SK-N-SH (cell line): ENCODE results near the gene SEC14L5. TPM values are rescaled to one million over a fixed set of nuclear protein-coding genes. Genes with fewer than 3 reads are reported as not detected.

Experiments used
- CTCF ChIA-PET: fragments of 300-600, 350-600 bp; formaldehyde crosslinking; extraction: SDS; loops from one replicate; lab custom pipeline; 2021; lab: Yijun Ruan, JAX
- POLR2A ChIA-PET: fragments of 350-600 bp; sonication (Branson Sonifier 250); formaldehyde crosslinking; extraction: SDS; loops from one replicate; lab custom pipeline; 2020; ENCODE audit warnings: antibody characterized with exemption, inconsistent platforms; lab: Yijun Ruan, JAX
- DNase-seq: peaks from one replicate; pipeline ENCODE4 v3.0.0; 2012
- H2AFZ ChIP-seq: fragments of 200-600 bp; sonication (generic); 2 replicates; pipeline ENCODE4 v1.8.1; 2016; ENCODE audit warnings: antibody characterized with exemption, mild to moderate bottlenecking, low read depth
- H3F3A ChIP-seq: fragments of 200-600 bp; sonication (generic); replicated peaks from 2 replicates; pipeline ENCODE3; 2016; ENCODE audit warnings: antibody characterized with exemption, mild to moderate bottlenecking; ENCODE audit not compliant: insufficient read depth
- H3K27ac ChIP-seq, 2 experiments: fragments of 200-500 bp in 1 of 2; fragments of 200-600 bp in 1 of 2; sonication (Bioruptor generic) in 1 of 2; sonication (generic), shearing (Covaris generic) in 1 of 2; 2 replicates each; pipeline versions ENCODE4 v1.5.1 to v1.6.1; 2014 to 2016; ENCODE audit warnings: low read depth in 2 of 2, inconsistent platforms in 1 of 2, low read length in 1 of 2, mild to moderate bottlenecking in 1 of 2, mixed read lengths in 1 of 2
- H3K27me3 ChIP-seq: fragments of 200-600 bp; sonication (generic), shearing (Covaris generic); 2 replicates; pipeline ENCODE4 v1.6.1; 2016; ENCODE audit warnings: mixed run types; ENCODE audit not compliant: insufficient read depth
- H3K36me3 ChIP-seq, 2 experiments: fragments of 200-500 bp in 1 of 2; fragments of 200-600 bp in 1 of 2; sonication (Bioruptor generic) in 1 of 2; sonication (generic) in 1 of 2; replicated peaks in 1 of 2; 2 replicates each; pipeline versions ENCODE3 to v1.5.1; 2014 to 2016; ENCODE audit warnings: low read length in 1 of 2, mild to moderate bottlenecking in 1 of 2; ENCODE audit not compliant: insufficient read depth in 2 of 2, control insufficient read depth in 1 of 2
- H3K4me1 ChIP-seq, 2 experiments: fragments of 200-500 bp in 1 of 2; fragments of 200-600 bp in 1 of 2; sonication (Bioruptor generic) in 1 of 2; sonication (generic), shearing (Covaris generic) in 1 of 2; 2 replicates each; pipeline versions ENCODE4 v1.5.1 to v1.6.1; 2014 to 2016; ENCODE audit warnings: low read depth in 1 of 2, low read length in 1 of 2, mixed run types in 1 of 2; ENCODE audit not compliant: insufficient read depth in 2 of 2, control insufficient read depth in 1 of 2
- H3K4me2 ChIP-seq: fragments of 200-600 bp; sonication (generic), shearing (Covaris generic); 2 replicates; pipeline ENCODE4 v1.6.1; 2017; ENCODE audit warnings: mixed run types
- H3K4me3 ChIP-seq, 2 experiments: fragments of 200-500 bp in 1 of 2; fragments of 200-600 bp in 1 of 2; sonication (Bioruptor generic) in 1 of 2; sonication (generic), shearing (Covaris generic) in 1 of 2; 2 replicates each; pipeline versions ENCODE4 v1.5.1 to v1.8.1; 2014 to 2016; ENCODE audit warnings: low read depth in 2 of 2, inconsistent platforms in 1 of 2, low read length in 1 of 2, mild to moderate bottlenecking in 1 of 2, mixed read lengths in 1 of 2, moderate library complexity in 1 of 2
- H3K79me2 ChIP-seq: fragments of 200-600 bp; sonication (generic); 2 replicates; pipeline ENCODE4 v1.8.1; 2017; ENCODE audit warnings: mild to moderate bottlenecking; ENCODE audit not compliant: insufficient read depth
- H3K9ac ChIP-seq: fragments of 200-600 bp; sonication (generic); 2 replicates; pipeline ENCODE4 v1.6.1; 2017; ENCODE audit warnings: mixed run types
- H3K9me2 ChIP-seq: fragments of 200-600 bp; sonication (generic); 2 replicates; pipeline ENCODE4 v1.6.1; 2017; ENCODE audit warnings: mixed run types
- H3K9me3 ChIP-seq: fragments of 200-600 bp; sonication (generic); 2 replicates; pipeline ENCODE4 v1.6.1; 2017; ENCODE audit warnings: mixed run types, mild to moderate bottlenecking, moderate library complexity
- H4K20me1 ChIP-seq: fragments of 200-600 bp; sonication (generic); 2 replicates; pipeline ENCODE4 v1.6.1; 2017; ENCODE audit warnings: mild to moderate bottlenecking, mixed run types; ENCODE audit not compliant: insufficient read depth
- CTCF ChIP-seq: fragments of 200-600 bp; sonication (generic); IDR thresholded peaks from 2 replicates; pipeline ENCODE4 v1.6.1; 2017; ENCODE audit warnings: antibody characterized with exemption, mild to moderate bottlenecking, moderate library complexity
- ELF1 ChIP-seq: IDR thresholded peaks from 2 replicates; pipeline ENCODE4 v1.4.0; 2012
- GATA2 ChIP-seq: sonication (generic); formaldehyde crosslinking; IDR thresholded peaks from 2 replicates; pipeline ENCODE4 v1.5.0; 2020; ENCODE audit warnings: mild to moderate bottlenecking, missing genetic modification reagents
- JUND ChIP-seq: IDR thresholded peaks from 2 replicates; pipeline ENCODE4 v1.4.0; 2012
- MXI1 ChIP-seq: IDR thresholded peaks from 2 replicates; pipeline ENCODE4 v1.6.1; 2012; ENCODE audit warnings: mild to moderate bottlenecking, low read depth, low read length, improper control_type of control experiment
- NFIC ChIP-seq: IDR thresholded peaks from 2 replicates; pipeline ENCODE4 v1.4.0; 2012; ENCODE audit warnings: borderline replicate concordance
- NRF1 ChIP-seq: IDR thresholded peaks from 2 replicates; pipeline ENCODE4 v1.6.1; 2012; ENCODE audit warnings: low read depth, mild to moderate bottlenecking, low read length
- RCOR1 ChIP-seq: fragments of 150-350 bp; IDR thresholded peaks from 2 replicates; pipeline ENCODE4 v1.6.1; 2017; ENCODE audit warnings: antibody characterized with exemption, low read length
- REST ChIP-seq: IDR thresholded peaks from 2 replicates; pipeline ENCODE4 v1.6.1; 2012; ENCODE audit warnings: mild to moderate bottlenecking, low read depth, low read length, moderate library complexity
- SIN3A ChIP-seq: IDR thresholded peaks from 2 replicates; pipeline ENCODE4 v1.6.1; 2012; ENCODE audit warnings: low read depth, mild to moderate bottlenecking, low read length, moderate library complexity, borderline replicate concordance
- TCF12 ChIP-seq: IDR thresholded peaks from 2 replicates; pipeline ENCODE4 v1.4.0; 2012
- TEAD4 ChIP-seq: IDR thresholded peaks from 2 replicates; pipeline ENCODE4 v1.4.0; 2012; ENCODE audit warnings: mild to moderate bottlenecking, borderline replicate concordance; ENCODE audit not compliant: insufficient read depth
- USF1 ChIP-seq: IDR thresholded peaks from 2 replicates; pipeline ENCODE4 v1.4.0; 2012; ENCODE audit warnings: low read depth, borderline replicate concordance
- WGBS: methylation state at CpG from one replicate; pipeline ENCODE4 v1.1.6; 2017; ENCODE audit warnings: low lambda C conversion rate; 5-methylcytosine and 5-hydroxymethylcytosine counted together
- polyA plus RNA-seq, 3 experiments: library from polyadenylated mRNA; depleted of rRNA; stranded (reverse); fragments of >200 nt; gene quantifications; 2 replicates each; pipeline ENCODE4 v1.2.3, GENCODE V29; 2012
- TF ChIP-seq, protein P1 (sequence below): IDR thresholded peaks from 2 replicates; pipeline ENCODE4 v1.4.0; 2012; ENCODE audit warnings: low read depth, borderline replicate concordance

The SEC14L5 gene
- polyA plus RNA-seq, 1 of the 3 experiments (the other 2 are of a cell fraction) = 0.08 TPM

DNA sequence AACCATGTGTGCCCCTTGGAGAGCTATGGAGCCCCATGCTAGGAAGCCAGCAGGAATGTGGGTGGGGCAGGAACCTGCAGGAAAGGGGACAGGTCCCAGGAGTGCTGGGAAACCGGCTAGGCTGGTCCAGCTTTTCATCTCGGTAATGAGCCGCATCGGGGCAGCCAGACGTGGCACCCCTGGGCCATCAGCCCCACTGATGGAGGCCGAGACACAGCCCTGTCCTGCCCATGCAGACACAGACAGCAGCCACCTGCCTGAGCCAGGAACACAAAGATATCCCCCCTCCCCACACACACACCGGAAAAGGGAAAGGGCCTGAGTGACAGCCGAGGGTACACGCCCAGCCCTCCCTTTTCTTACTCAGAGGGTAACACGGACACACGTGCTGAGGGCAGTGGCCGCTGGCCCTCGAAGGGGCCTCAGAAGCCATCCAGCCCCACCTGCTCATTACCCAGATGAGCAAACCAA is 39.3 kb upstream of the SEC14L5 start:
- WGBS = 93% methylated on average over 10 of the region's 13 CpGs
- no peaks in the 10 kb centered on the region for H3K27me3 ChIP-seq
- no peaks in the 10 kb centered on the region for H4K20me1 ChIP-seq
- TF ChIP-seq SIN3A (no peak), NRF1 (no peak), ELF1 (no peak), MXI1 (no peak), NFIC (no peak), USF1 (no peak), GATA2 (CRISPR knock-in tag) (no peak), TEAD4 (no peak), TCF12 (no peak), RCOR1 (no peak), JUND (no peak), REST (no peak), CTCF (no peak)
- TF ChIP-seq, protein P1, sequence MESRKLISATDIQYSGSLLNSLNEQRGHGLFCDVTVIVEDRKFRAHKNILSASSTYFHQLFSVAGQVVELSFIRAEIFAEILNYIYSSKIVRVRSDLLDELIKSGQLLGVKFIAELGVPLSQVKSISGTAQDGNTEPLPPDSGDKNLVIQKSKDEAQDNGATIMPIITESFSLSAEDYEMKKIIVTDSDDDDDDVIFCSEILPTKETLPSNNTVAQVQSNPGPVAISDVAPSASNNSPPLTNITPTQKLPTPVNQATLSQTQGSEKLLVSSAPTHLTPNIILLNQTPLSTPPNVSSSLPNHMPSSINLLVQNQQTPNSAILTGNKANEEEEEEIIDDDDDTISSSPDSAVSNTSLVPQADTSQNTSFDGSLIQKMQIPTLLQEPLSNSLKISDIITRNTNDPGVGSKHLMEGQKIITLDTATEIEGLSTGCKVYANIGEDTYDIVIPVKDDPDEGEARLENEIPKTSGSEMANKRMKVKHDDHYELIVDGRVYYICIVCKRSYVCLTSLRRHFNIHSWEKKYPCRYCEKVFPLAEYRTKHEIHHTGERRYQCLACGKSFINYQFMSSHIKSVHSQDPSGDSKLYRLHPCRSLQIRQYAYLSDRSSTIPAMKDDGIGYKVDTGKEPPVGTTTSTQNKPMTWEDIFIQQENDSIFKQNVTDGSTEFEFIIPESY = no peak
- POLR2A ChIA-PET = no interaction called here
- H3K9me2 ChIP-seq = no peaks in the 10 kb centered on the region
- no peak overlapping the region for H3K4me2 ChIP-seq
- CTCF ChIA-PET = no interaction called here
- no peaks in the 10 kb centered on the region for H3K79me2 ChIP-seq
- no peak overlapping the region for H3K27ac ChIP-seq
- H3K9ac ChIP-seq = no peak overlapping the region
- H3K36me3 ChIP-seq = no peaks in the 10 kb centered on the region
- no peaks in the 10 kb centered on the region for H3F3A ChIP-seq
- H3K4me1 ChIP-seq = 0 out of 4 replicates have a peak, but pooled peaks cover 0 to 8% of the 10 kb centered on the region in 2 experiments
- no peak overlapping the region for H3K4me3 ChIP-seq
- DNase-seq = no peak
- no peaks in the 10 kb centered on the region for H3K9me3 ChIP-seq
- H2AFZ ChIP-seq = no peak overlapping the region
